K562 (cell line): Measurements from ENCODE around the gene CFAP92. TPM values are rescaled to one million over a fixed set of nuclear protein-coding genes. Genes with fewer than 3 reads are reported as not detected.

Experiments
- ATAC-seq: fragments of 200-7000 bp; cut with Tn5 transposase; 3 replicates; pipeline ENCODE4 v1.9.1; 2020; ENCODE audit warnings: moderate library complexity
- BruUV-seq: library from RNA; stranded (reverse); fragments of 400-500 nt; replicated peaks from 2 replicates; lab custom pipeline; 2021; lab: Mats Ljungman, UMichigan
- CTCF ChIA-PET: fragments of 300-600 bp; formaldehyde crosslinking; extraction: SDS; loops from one replicate; lab custom pipeline; 2021; ENCODE audit warnings: low intra/inter-chr PET ratio; lab: Yijun Ruan, JAX
- POLR2A ChIA-PET: fragments of 300-600, 350-650 bp; sonication (Branson Sonifier 250); formaldehyde crosslinking; extraction: SDS; loops from one replicate; lab custom pipeline; 2021; ENCODE audit warnings: antibody characterized with exemption, inconsistent platforms; lab: Yijun Ruan, JAX
- DNase-seq, 4 experiments: peaks; one replicate each; pipeline versions ENCODE4 v3.0.0 to v3.0.0-alpha.2; 2011 to 2018; ENCODE audit warnings: low spot score in 3 of 4, mixed read lengths in 3 of 4; ENCODE audit errors: extremely low read depth in 1 of 4
- FAIRE-seq: peaks from 2 replicates; lab custom pipeline; 2011; peaks lifted over from hg19 to GRCh38; lab: Jason Lieb, UNC
- H2AFZ ChIP-seq: 2 replicates; pipeline ENCODE4 v1.6.0; 2011; ENCODE audit warnings: low read depth, low read length, control low read depth, inconsistent platforms
- H3K27ac ChIP-seq: fragments of 200-600 bp; 3 replicates; pipeline ENCODE4 v1.8.0; 2011; ENCODE audit warnings: low read depth, mild to moderate bottlenecking, control low read depth, inconsistent platforms, low read length, moderate library complexity, mixed read lengths; ENCODE audit errors: extremely low read depth
- H3K27me3 ChIP-seq, 2 experiments: fragments of 300-600 bp in 1 of 2; 2 replicates in 1 of 2; 3 replicates in 1 of 2; pipeline versions ENCODE4 v1.6.0 to v1.8.0; 2011; ENCODE audit warnings: inconsistent platforms in 2 of 2, low read length in 2 of 2, mild to moderate bottlenecking in 1 of 2, mixed read lengths in 1 of 2, moderate library complexity in 1 of 2; ENCODE audit not compliant: control insufficient read depth in 2 of 2, insufficient read depth in 2 of 2
- H3K36me3 ChIP-seq: fragments of 300-600 bp; 3 replicates; pipeline ENCODE4 v1.8.0; 2011; ENCODE audit warnings: mild to moderate bottlenecking, low read length, inconsistent platforms; ENCODE audit not compliant: control insufficient read depth, insufficient read depth
- H3K4me1 ChIP-seq, 2 experiments: fragments of 200-600 bp in 1 of 2; replicated peaks in 1 of 2; 2 replicates in 1 of 2; 3 replicates in 1 of 2; pipeline versions ENCODE4 v1.5.1 to v1.8.0; 2011; ENCODE audit warnings: inconsistent platforms in 2 of 2, low read length in 2 of 2, mild to moderate bottlenecking in 1 of 2, mixed read lengths in 1 of 2, moderate library complexity in 1 of 2; ENCODE audit not compliant: control insufficient read depth in 2 of 2, insufficient read depth in 2 of 2
- H3K4me2 ChIP-seq: 2 replicates; pipeline ENCODE4 v1.6.1; 2011; ENCODE audit warnings: low read length, control low read depth, inconsistent platforms, mixed read lengths; ENCODE audit not compliant: insufficient read depth
- H3K4me3 ChIP-seq: fragments of 200-600 bp; sonication (generic), shearing (Covaris generic); 2 replicates; pipeline ENCODE4 v1.5.1; 2016; ENCODE audit warnings: control low read depth, inconsistent platforms
- H3K79me2 ChIP-seq: fragments of 200-600 bp; 3 replicates; pipeline ENCODE4 v1.8.0; 2011; ENCODE audit warnings: low read length, inconsistent platforms; ENCODE audit not compliant: control insufficient read depth, insufficient read depth
- H3K9ac ChIP-seq, 2 experiments: 2 replicates each; pipeline versions ENCODE4 v1.6.0 to v1.6.1; 2011; ENCODE audit warnings: low read depth in 2 of 2, low read length in 2 of 2, control low read depth in 1 of 2, inconsistent platforms in 1 of 2, mild to moderate bottlenecking in 1 of 2, mixed read lengths in 1 of 2; ENCODE audit not compliant: insufficient read depth in 1 of 2
- H3K9me1 ChIP-seq: one replicate; pipeline ENCODE4 v1.6.0; 2011; ENCODE audit warnings: inconsistent platforms, mild to moderate bottlenecking, low read length, moderate library complexity; ENCODE audit not compliant: control insufficient read depth, insufficient read depth
- H3K9me3 ChIP-seq: replicated peaks from 2 replicates; pipeline ENCODE4 v1.5.1; 2011; ENCODE audit warnings: low read depth, low read length, inconsistent platforms; ENCODE audit not compliant: control insufficient read depth, insufficient read depth
- H4K20me1 ChIP-seq: replicated peaks from 2 replicates; pipeline ENCODE4 v1.6.1; 2011; ENCODE audit warnings: low read length, inconsistent platforms, mixed read lengths; ENCODE audit not compliant: control insufficient read depth, insufficient read depth
- IRF2 ChIP-seq: sonication (generic); formaldehyde crosslinking; IDR thresholded peaks from 2 replicates; pipeline ENCODE4 v1.8.1; 2022; ENCODE audit warnings: mild to moderate bottlenecking, missing genetic modification reagents
- JUND ChIP-seq, 2 experiments: IDR thresholded peaks; 2 replicates in 1 of 2; 3 replicates in 1 of 2; pipeline ENCODE4 v1.6.1; 2011; ENCODE audit warnings: borderline replicate concordance in 2 of 2, low read depth in 2 of 2, low read length in 2 of 2, improper control_type of control experiment in 1 of 2, missing biosample characterization in 1 of 2, missing genetic modification characterization in 1 of 2, missing genetic modification reagents in 1 of 2
- POLR2AphosphoS5 ChIP-seq: IDR thresholded peaks from 2 replicates; pipeline ENCODE4 v1.6.1; 2011; ENCODE audit warnings: mild to moderate bottlenecking, low read depth, low read length, moderate library complexity; ENCODE audit not compliant: control insufficient read depth, insufficient read depth
- PREB ChIP-seq: sonication (generic); formaldehyde crosslinking; IDR thresholded peaks from 2 replicates; pipeline ENCODE4 v1.8.1; 2023; ENCODE audit warnings: mild to moderate bottlenecking, missing genetic modification reagents
- SRSF3 ChIP-seq: fragments of 200-400 bp; formaldehyde crosslinking; IDR thresholded peaks from 2 replicates; pipeline ENCODE4 v1.6.1; 2016; ENCODE audit warnings: mild to moderate bottlenecking, low read length, moderate library complexity; ENCODE audit not compliant: insufficient read depth
- ZNF407 ChIP-seq: fragments of 450-650 bp; IDR thresholded peaks from 2 replicates; pipeline ENCODE4 v1.6.1; 2016; ENCODE audit warnings: low read depth
- WGBS: fragments of 100-300 bp; shearing (Covaris generic); methylation state at CpG from one replicate; pipeline ENCODE4 v1.1.6; 2016; ENCODE audit warnings: low coverage, mixed read lengths; ENCODE audit not compliant: insufficient coverage; ENCODE audit errors: missing lambda C conversion rate; 5-methylcytosine and 5-hydroxymethylcytosine counted together
- in situ Hi-C: fragments of 300-500 bp; cut with MboI; formaldehyde crosslinking; loops from 4 replicates; pipeline ENCODE4 v1.15.0; 2018; ENCODE audit warnings: inconsistent platforms, mixed read lengths
- intact Hi-C: fragments of 100-400 bp; cut with micrococcal nuclease; formaldehyde crosslinking; loops from 2 replicates; pipeline ENCODE4 v1.14.2; 2022
- polyA plus RNA-seq, 8 experiments: library from polyadenylated mRNA; depleted of rRNA in 4 of 8; stranded (reverse) in 5 of 8; unstranded in 3 of 8; fragments of >200 nt; fragmentation: Nextera tagmentation in 2 of 8; fragmentation: Illumina TruSeq in 1 of 8; extraction: Ambion mirVana in 2 of 8; extraction: Trizol in 1 of 8; gene quantifications; 2 replicates each; pipeline versions ENCODE4 v1.2.1 to v1.2.3, GENCODE V29; 2011 to 2014; ENCODE audit warnings: inconsistent platforms in 1 of 8, missing spikeins in 1 of 8
- total RNA-seq, 7 experiments: library from RNA; depleted of rRNA in 6 of 7; stranded (reverse); fragments of >200 nt in 6 of 7; fragmentation: Illumina TruSeq in 2 of 7; extraction: Trizol in 2 of 7; gene quantifications; 2 replicates each; pipeline versions ENCODE4 v1.2.1 to v1.2.3, GENCODE V29; 2011 to 2021; ENCODE audit warnings: low replicate concordance in 1 of 7

The CFAP92 gene
- total and polyA plus RNA-seq, 9 of the 15 experiments (the other 6 are each of a cell fraction or from before 2014, with no cell fraction given), result 0.06 to 0.62 (median 0.36) TPM

DNA sequence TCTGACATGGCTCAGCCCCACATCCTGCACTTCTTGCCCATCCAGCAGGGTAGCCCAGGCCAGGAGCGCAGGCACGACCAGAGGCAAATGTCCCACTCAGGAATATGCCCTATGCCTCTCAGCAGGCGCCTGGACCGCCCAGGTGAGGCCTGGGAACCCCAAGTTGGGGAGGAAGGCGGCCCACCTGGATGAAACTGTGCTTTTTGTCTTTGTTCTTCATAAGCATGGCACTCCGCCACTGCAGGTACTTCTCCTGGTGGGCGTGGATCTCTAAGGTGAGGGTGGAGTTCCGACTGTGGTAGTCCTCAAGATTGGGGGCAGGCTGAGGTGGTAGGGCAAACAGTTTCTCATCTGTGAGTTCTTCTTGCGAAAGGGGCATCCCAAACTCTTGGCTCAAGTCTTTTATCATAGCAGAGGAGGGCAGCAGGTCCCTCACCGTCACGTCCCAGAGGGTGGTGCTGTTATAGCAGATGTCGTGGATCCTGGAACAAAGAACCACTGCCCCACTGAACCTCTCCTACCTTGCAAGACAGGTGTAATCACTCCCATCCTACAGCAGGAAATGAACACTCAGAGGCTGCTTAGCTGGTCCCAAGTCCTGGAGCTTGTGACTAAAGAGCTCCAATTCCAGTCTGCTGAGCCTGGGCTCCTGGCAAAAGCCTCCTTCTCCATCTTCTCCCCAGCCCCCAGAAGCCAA lies 61.2 kb downstream of the CFAP92 start:
- no peak for FAIRE-seq

More for the DNA sequence above, 61.2 kb downstream of the CFAP92 start:
- peaks cover 0 to 4% of the 10 kb centered on the region in 2 experiments; a peak in 2 of 5 replicates for H3K4me1 ChIP-seq
- BruUV-seq, result no TSS peak
- in situ Hi-C loops, result no loop called here
- intact Hi-C loops, result no loop called here
- POLR2A ChIA-PET, result interaction anchor here (0.5 to 1.2 kb wide), 4 partner anchors 12 to 74 kb away, joined by 3 to 4 read pairs (median 3); no protein-coding TSS in a partner anchor
- TF ChIP-seq IRF2 (CRISPR knock-in tag), result no peak
- TF ChIP-seq JUND (IDR thresholded peaks at IDR 0.05; ENCODE audit: borderline replicate concordance, low read depth, low read length), result no peak
- no peak for TF ChIP-seq JUND (tag; IDR thresholded peaks at IDR 0.05; ENCODE audit: borderline replicate concordance, low read depth, low read length)
- no peak for TF ChIP-seq POLR2AphosphoS5
- no peak for TF ChIP-seq SRSF3
- TF ChIP-seq ZNF407, result no peak
- TF ChIP-seq PREB, result no peak
- ATAC-seq (no peak), DNase-seq (no peak)
- no peak overlapping the region for H3K27ac ChIP-seq
- no peak overlapping the region for H3K4me2 ChIP-seq
- no peaks in the 10 kb centered on the region for H4K20me1 ChIP-seq
- no peak overlapping the region for H3K4me3 ChIP-seq
- no peaks in the 10 kb centered on the region for H3K36me3 ChIP-seq
- no peak overlapping the region for H3K9ac ChIP-seq
- peaks cover 8 to 41% of the 10 kb centered on the region in 2 experiments; a peak in 4 of 5 replicates for H3K27me3 ChIP-seq
- H3K9me1 ChIP-seq, result no peaks in the 10 kb centered on the region
- CTCF ChIA-PET, result no interaction called here
- no peak overlapping the region for H2AFZ ChIP-seq
- peaks cover 3% of the 10 kb centered on the region; the same call in 1 of the 2 replicates for H3K9me3 ChIP-seq
- H3K79me2 ChIP-seq, result no peaks in the 10 kb centered on the region
- 1% methylated on average over 11 of the region's 12 CpGs for WGBS
